ENCODE measurements around the gene LHX6. TPM values are rescaled to one million over a fixed set of nuclear protein-coding genes. Genes with fewer than 3 reads are reported as not detected.

The LHX6 gene
- total and polyA plus RNA-seq, 2 of the 4 experiments (the other 2 are of a cell fraction), result under 0.01 to 0.05 TPM

GRCh38 chr9:122244349-122244748, 15.6 kb upstream of the LHX6 start:
- H3K18ac ChIP-seq (ENCODE audit: low read depth, low read length), result no peak overlapping the region
- H3K4me3 ChIP-seq (ENCODE audit: insufficient read depth, low read depth, low read length), result no peak overlapping the region
- no peak for TF ChIP-seq SMC3 (IDR thresholded peaks at IDR 0.05; ENCODE audit: low read depth, low read length)
- TF ChIP-seq USF2 (IDR thresholded peaks at IDR 0.05; ENCODE audit: low read depth, low read length), result no peak
- TF ChIP-seq BHLHE40 (IDR thresholded peaks at IDR 0.05; ENCODE audit: low read depth, low read length), result no peak
- no peak for TF ChIP-seq RCOR1 (IDR thresholded peaks at IDR 0.05; ENCODE audit: insufficient replicate concordance, low read length)
- no peak for TF ChIP-seq FOS (IDR thresholded peaks at IDR 0.05; ENCODE audit: low read depth, low read length)
- no peak overlapping the region for H4K8ac ChIP-seq (ENCODE audit: low read depth in 2 of 2, low read length in 2 of 2)
- no peak overlapping the region for H3K4me2 ChIP-seq (ENCODE audit: low read depth, low read length)
- H2BK120ac ChIP-seq (ENCODE audit: low read depth, low read length), result no peak overlapping the region
- H2AK9ac ChIP-seq (replicated peaks; ENCODE audit: low read depth, low read length, poor library complexity), result no peak overlapping the region
- H2AFZ ChIP-seq (replicated peaks; ENCODE audit: low read length, poor library complexity), result no peak overlapping the region
- H2AK5ac ChIP-seq (ENCODE audit: low read depth, low read length), result no peak overlapping the region
- H3K27ac ChIP-seq (ENCODE audit: insufficient read depth, low read length), result no peak overlapping the region
- H3K4me1 ChIP-seq (ENCODE audit: control insufficient read depth, insufficient read depth, low read length), result no peaks in the 10 kb centered on the region
- H4K91ac ChIP-seq (ENCODE audit: insufficient read depth, low read depth, low read length), result no peak overlapping the region
- H3K9ac ChIP-seq (ENCODE audit: low read depth, low read length), result no peak overlapping the region
- no peak overlapping the region for H2BK5ac ChIP-seq (ENCODE audit: low read depth, low read length, poor library complexity, severe bottlenecking)
- H3K9me1 ChIP-seq (ENCODE audit: insufficient read depth, low read length), result no peaks in the 10 kb centered on the region; the same call in 1 of the 2 replicates
- in situ Hi-C loops (cut with MboI; ENCODE audit: low sequenced_read_pairs), result no loop called here
- no peaks in the 10 kb centered on the region for H3K9me3 ChIP-seq (ENCODE audit: control insufficient read depth, insufficient read depth, low read length)
- no peak overlapping the region for H3K56ac ChIP-seq (ENCODE audit: extremely low read depth, insufficient read depth, low read length)
- no peak overlapping the region for H3K14ac ChIP-seq (replicated peaks; ENCODE audit: low read depth, low read length)
- no TSS peak for BruUV-seq (replicated peaks)
- no peak overlapping the region for H2BK15ac ChIP-seq (ENCODE audit: low read depth, low read length)
- peaks cover 0 to 5% of the 10 kb centered on the region in 2 experiments; a peak in 1 of 4 replicates for H3K79me1 ChIP-seq (ENCODE audit: low read depth in 1 of 2, low read length in 2 of 2)
- no peak overlapping the region for H4K5ac ChIP-seq (ENCODE audit: low read depth, low read length)
- dilution Hi-C loops (cut with HindIII; ENCODE audit: low sequenced_read_pairs, unreplicated experiment), result no loop called here
- H4K20me1 ChIP-seq (ENCODE audit: insufficient read depth, low read length), result 0 out of 2 replicates have a peak, but pooled peaks cover 4% of the 10 kb centered on the region
- no peak overlapping the region for H3K4ac ChIP-seq (ENCODE audit: low read depth, low read length)
- intact Hi-C loops (cut with micrococcal nuclease), result loop anchor here (5.0 kb wide), 1 partner anchor 48 kb away; no protein-coding TSS in a partner anchor
- no peaks in the 10 kb centered on the region for H3K27me3 ChIP-seq (ENCODE audit: control insufficient read depth, insufficient read depth, low read length)
- ChIA-PET CTCF (no interaction called here), POLR2A (ENCODE audit: unreplicated experiment) (no interaction called here)
- no peak overlapping the region for H3K23ac ChIP-seq (ENCODE audit: low read depth, low read length)
- no peak overlapping the region for H2BK20ac ChIP-seq (ENCODE audit: low read depth, low read length)
- no CpG with 5 or more reads among the region's 3 CpGs for WGBS, 2 experiments (ENCODE audit: extremely low coverage in 2 of 2, insufficient read length in 1 of 2)
- DNase-seq (no peak), ATAC-seq (ENCODE audit: low read depth) (no peak)
- H3K36me3 ChIP-seq (ENCODE audit: control insufficient read depth, insufficient read depth, low read length), result peaks cover 49% of the 10 kb centered on the region
